Keratinocyte (primary cell): ENCODE results near the gene R3HDM1. TPM values are rescaled to one million over a fixed set of nuclear protein-coding genes. Genes with fewer than 3 reads are reported as not detected.
"Not testable (repeated sequence)": the region's sequence is repeated elsewhere in the genome, so short reads cannot be mapped to it uniquely, and the experiment has no call there.

Experiments
- DNase-seq: peaks from one replicate; pipeline ENCODE4 v3.0.0-alpha.2; 2011; ENCODE audit warnings: low read depth, missing footprints, low spot score
- FAIRE-seq: peaks from 2 replicates; lab custom pipeline; 2011; peaks lifted over from hg19 to GRCh38; lab: Jason Lieb, UNC
- H2AFZ ChIP-seq: 2 replicates; pipeline ENCODE4 v1.6.0; 2012; ENCODE audit warnings: low read length, control low read depth, inconsistent platforms; ENCODE audit not compliant: control insufficient read depth
- H3K27ac ChIP-seq: 2 replicates; pipeline ENCODE4 v1.5.1; 2011; ENCODE audit warnings: low read length; ENCODE audit not compliant: control insufficient read depth, insufficient read depth
- H3K27me3 ChIP-seq: 3 replicates; pipeline ENCODE4 v1.6.0; 2011; ENCODE audit warnings: low read length; ENCODE audit not compliant: control insufficient read depth, insufficient read depth; ENCODE audit errors: extremely low read depth
- H3K36me3 ChIP-seq, 2 experiments: 2 replicates in 1 of 2; 3 replicates in 1 of 2; pipeline ENCODE4 v1.5.1; 2011; ENCODE audit warnings: low read length in 2 of 2, mild to moderate bottlenecking in 1 of 2; ENCODE audit not compliant: control insufficient read depth in 2 of 2, insufficient read depth in 2 of 2; ENCODE audit errors: extremely low read depth in 1 of 2
- H3K4me1 ChIP-seq: 3 replicates; pipeline ENCODE4 v1.5.1; 2011; ENCODE audit warnings: low read length; ENCODE audit not compliant: control insufficient read depth, insufficient read depth; ENCODE audit errors: extremely low read depth
- H3K4me2 ChIP-seq: 3 replicates; pipeline ENCODE4 v1.6.0; 2011; ENCODE audit warnings: low read depth, low read length; ENCODE audit not compliant: control insufficient read depth, insufficient read depth; ENCODE audit errors: extremely low read depth
- H3K4me3 ChIP-seq, 3 experiments: fragments of 200-600 bp in 1 of 3; sonication (generic) in 1 of 3; 2 replicates in 2 of 3; 3 replicates in 1 of 3; pipeline ENCODE4 v1.5.1; 2011 to 2016; ENCODE audit warnings: low read length in 3 of 3, mild to moderate bottlenecking in 3 of 3, control low read depth in 2 of 3, inconsistent platforms in 1 of 3, low read depth in 1 of 3, mixed read lengths in 1 of 3, mixed run types in 1 of 3, moderate library complexity in 1 of 3; ENCODE audit not compliant: control insufficient read depth in 2 of 3, insufficient read depth in 2 of 3; ENCODE audit errors: extremely low read depth in 1 of 3
- H3K79me2 ChIP-seq: 2 replicates; pipeline ENCODE4 v1.6.0; 2012; ENCODE audit warnings: low read length; ENCODE audit not compliant: control insufficient read depth, insufficient read depth
- H3K9ac ChIP-seq: 3 replicates; pipeline ENCODE4 v1.6.0; 2011; ENCODE audit warnings: low read length; ENCODE audit not compliant: control insufficient read depth, insufficient read depth; ENCODE audit errors: extremely low read depth
- H3K9me1 ChIP-seq: 3 replicates; pipeline ENCODE4 v1.6.0; 2011; ENCODE audit warnings: low read length; ENCODE audit not compliant: control insufficient read depth, insufficient read depth; ENCODE audit errors: extremely low read depth
- H3K9me3 ChIP-seq: 2 replicates; pipeline ENCODE4 v1.5.1; 2012; ENCODE audit warnings: low read depth, low read length; ENCODE audit not compliant: control insufficient read depth
- H4K20me1 ChIP-seq: 3 replicates; pipeline ENCODE4 v1.6.0; 2011; ENCODE audit warnings: low read length; ENCODE audit not compliant: control insufficient read depth, insufficient read depth; ENCODE audit errors: extremely low read depth
- CTCF ChIP-seq, 3 experiments: IDR thresholded peaks in 1 of 3; conservative IDR thresholded peaks in 1 of 3; optimal IDR thresholded peaks in 1 of 3; 2 replicates in 2 of 3; 3 replicates in 1 of 3; pipeline versions ENCODE3 to v1.5.1; 2011; ENCODE audit warnings: low read length in 3 of 3, mild to moderate bottlenecking in 3 of 3, moderate library complexity in 2 of 3, control low read depth in 1 of 3, inconsistent platforms in 1 of 3; ENCODE audit not compliant: insufficient read depth in 2 of 3; ENCODE audit errors: extremely low read depth in 1 of 3
- EZH2 ChIP-seq: IDR thresholded peaks from one replicate; pipeline ENCODE4 v1.6.1; 2012; ENCODE audit warnings: inconsistent platforms, mild to moderate bottlenecking, low read length, moderate library complexity
- dilution Hi-C: fragments of 300-500 bp; cut with MboI; formaldehyde crosslinking; loops from one replicate; pipeline ENCODE4 v1.7.0; 2020; ENCODE audit warnings: low sequenced_read_pairs; ENCODE audit not compliant: extremely low pct_ligation_motif_present
- polyA plus RNA-seq, 5 experiments: library from polyadenylated mRNA; depleted of rRNA in 3 of 5; stranded (reverse) in 3 of 5; stranded (forward) in 1 of 5; unstranded in 1 of 5; fragments of >200 nt; gene quantifications; 1 replicate in 1 of 5; 2 replicates in 3 of 5; 3 replicates in 1 of 5; pipeline versions ENCODE4 v1.2.1 to v1.2.3, GENCODE V29; 2011 to 2012; ENCODE audit warnings: missing spikeins in 2 of 5, low read depth in 1 of 5, low replicate concordance in 1 of 5

Gene R3HDM1
- polyA plus RNA-seq, 1 donor (not counting 4 experiments of a cell fraction or from before 2014, with no cell fraction given): 41.0 TPM

GRCh38 chr2:135651717-135652116 lies 120.4 kb downstream of the R3HDM1 start:
- no peak overlapping the region for H3K9ac ChIP-seq
- dilution Hi-C loops: no loop called here
- H3K4me2 ChIP-seq: no peak overlapping the region
- H3K9me1 ChIP-seq: no peaks in the 10 kb centered on the region
- DNase-seq: no peak
- H3K36me3 ChIP-seq: peaks cover 0 to 1% of the 10 kb centered on the region in 2 experiments
- H4K20me1 ChIP-seq: no peaks in the 10 kb centered on the region
- no peaks in the 10 kb centered on the region for H3K27me3 ChIP-seq
- no peaks in the 10 kb centered on the region for H3K4me1 ChIP-seq
- no peaks in the 10 kb centered on the region for H3K79me2 ChIP-seq
- H2AFZ ChIP-seq: no peak overlapping the region
- no peak for TF ChIP-seq EZH2
- no peak for TF ChIP-seq CTCF (optimal IDR thresholded peaks at IDR 0.05 in 1 of 3, IDR thresholded peaks at IDR 0.05 in 1 of 3, conservative IDR thresholded peaks at IDR 0.05 in 1 of 3; ENCODE audit: extremely low read depth in 1 of 3, insufficient read depth in 2 of 3, low read length in 3 of 3)
- H3K4me3 ChIP-seq: no peak overlapping the region
- no peaks in the 10 kb centered on the region for H3K9me3 ChIP-seq
- no peak overlapping the region for H3K27ac ChIP-seq
- no peak for FAIRE-seq

GRCh38 chr2:135654239-135654638 lies 123.0 kb downstream of the R3HDM1 start:
- H3K4me3 ChIP-seq, H3K4me1 ChIP-seq, H3K4me2 ChIP-seq, H3K36me3 ChIP-seq, dilution Hi-C loops, H3K9me3 ChIP-seq, DNase-seq, H2AFZ ChIP-seq, H3K27ac ChIP-seq, H3K9me1 ChIP-seq, H4K20me1 ChIP-seq, H3K79me2 ChIP-seq, H3K9ac ChIP-seq, H3K27me3 ChIP-seq, FAIRE-seq: not testable (repeated sequence)
